Measurements from ENCODE around the gene RAB22A. TPM values are rescaled to one million over a fixed set of nuclear protein-coding genes. Genes with fewer than 3 reads are reported as not detected.

Gene RAB22A
- total RNA-seq, 6 experiments from 2014 or later = 20.4 to 26.0 (median 22.7) TPM

DNA sequence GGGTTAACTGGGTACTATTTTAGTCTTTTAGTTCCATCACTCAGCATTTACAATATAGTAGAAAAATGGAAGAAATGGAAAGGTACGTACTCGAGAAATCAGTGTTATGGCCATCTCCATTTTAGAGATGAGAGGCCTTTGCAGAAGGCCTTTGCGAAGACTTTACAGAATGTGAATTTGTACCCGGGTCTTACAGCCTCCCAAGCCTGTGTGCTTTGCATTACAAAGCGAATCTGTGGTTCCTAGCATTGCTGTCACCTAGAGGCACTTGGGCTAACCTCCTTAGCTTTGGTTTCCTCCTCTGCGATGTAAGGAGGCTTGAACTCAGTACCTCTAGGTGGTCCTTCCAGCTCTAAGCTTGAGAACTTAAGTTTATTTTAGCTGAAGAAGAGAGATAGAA, 90.4 kb downstream of the RAB22A start:
- TF ChIP-seq, protein P1, sequence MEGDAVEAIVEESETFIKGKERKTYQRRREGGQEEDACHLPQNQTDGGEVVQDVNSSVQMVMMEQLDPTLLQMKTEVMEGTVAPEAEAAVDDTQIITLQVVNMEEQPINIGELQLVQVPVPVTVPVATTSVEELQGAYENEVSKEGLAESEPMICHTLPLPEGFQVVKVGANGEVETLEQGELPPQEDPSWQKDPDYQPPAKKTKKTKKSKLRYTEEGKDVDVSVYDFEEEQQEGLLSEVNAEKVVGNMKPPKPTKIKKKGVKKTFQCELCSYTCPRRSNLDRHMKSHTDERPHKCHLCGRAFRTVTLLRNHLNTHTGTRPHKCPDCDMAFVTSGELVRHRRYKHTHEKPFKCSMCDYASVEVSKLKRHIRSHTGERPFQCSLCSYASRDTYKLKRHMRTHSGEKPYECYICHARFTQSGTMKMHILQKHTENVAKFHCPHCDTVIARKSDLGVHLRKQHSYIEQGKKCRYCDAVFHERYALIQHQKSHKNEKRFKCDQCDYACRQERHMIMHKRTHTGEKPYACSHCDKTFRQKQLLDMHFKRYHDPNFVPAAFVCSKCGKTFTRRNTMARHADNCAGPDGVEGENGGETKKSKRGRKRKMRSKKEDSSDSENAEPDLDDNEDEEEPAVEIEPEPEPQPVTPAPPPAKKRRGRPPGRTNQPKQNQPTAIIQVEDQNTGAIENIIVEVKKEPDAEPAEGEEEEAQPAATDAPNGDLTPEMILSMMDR (IDR thresholded peaks at IDR 0.05) = no peak
- DNase-seq = no peak
- Mint-ChIP-seq H3K4me3 (no peak overlapping the region), H3K9me3 (no peaks in the 10 kb centered on the region), H3K36me3 (ENCODE audit: low read depth) (peaks cover 20% of the 10 kb centered on the region; the same call in 1 of the 2 replicates), H3K4me1 (ENCODE audit: low read depth) (peaks cover 16% of the 10 kb centered on the region), H3K27ac (no peak overlapping the region), H3K27me3 (ENCODE audit: insufficient read depth) (peaks cover 2% of the 10 kb centered on the region; the same call in 1 of the 2 replicates)

DNA sequence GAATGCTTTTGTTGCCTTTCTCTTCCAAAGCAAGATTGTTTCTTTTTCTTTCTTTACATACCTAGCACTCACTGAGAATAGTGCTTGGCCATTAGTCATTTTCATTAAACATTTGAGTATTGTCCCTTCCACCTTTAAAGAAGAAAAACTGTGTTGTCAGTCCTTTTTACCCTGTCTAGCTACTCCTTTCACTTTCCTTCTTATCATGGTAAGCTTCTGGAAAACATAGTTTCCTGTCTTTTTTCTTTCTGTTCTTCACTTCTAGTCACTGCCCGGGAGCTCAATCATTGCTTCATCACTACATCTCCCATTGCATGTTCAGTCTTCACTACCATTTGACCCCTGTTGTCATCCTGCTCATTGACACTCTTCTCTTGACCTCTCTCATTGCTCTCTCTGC, 91.6 kb downstream of the RAB22A start:
- Mint-ChIP-seq H3K27ac (no peak overlapping the region), H3K27me3 (ENCODE audit: insufficient read depth) (peaks cover 2% of the 10 kb centered on the region; the same call in 1 of the 2 replicates), H3K4me3 (no peak overlapping the region), H3K36me3 (ENCODE audit: low read depth) (peaks cover 19% of the 10 kb centered on the region; the same call in 1 of the 2 replicates), H3K4me1 (ENCODE audit: low read depth) (peaks cover 14% of the 10 kb centered on the region), H3K9me3 (no peaks in the 10 kb centered on the region)
- no peak for DNase-seq
- TF ChIP-seq, protein P1 (IDR thresholded peaks at IDR 0.05) = no peak

DNA sequence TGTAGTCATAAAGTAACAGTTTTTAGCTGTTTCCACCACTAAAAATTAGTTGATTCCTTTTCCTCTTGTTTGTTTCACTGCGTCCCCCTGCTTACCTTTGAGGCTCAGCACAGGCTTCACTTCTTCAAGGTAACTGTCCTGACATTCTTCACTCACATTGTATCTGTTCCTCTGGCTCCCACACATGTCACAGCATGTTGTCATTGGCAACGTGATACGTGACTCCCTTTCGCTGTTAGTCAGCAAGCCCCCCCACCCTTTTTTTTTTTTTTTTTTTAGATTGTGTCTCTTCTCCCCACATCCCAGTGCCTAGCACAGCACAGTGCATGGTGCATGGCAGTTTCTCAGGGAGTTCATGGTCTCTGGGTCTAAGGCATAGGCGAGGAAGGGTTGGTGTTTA, 92.8 kb downstream of the RAB22A start:
- peaks cover 10% of the 10 kb centered on the region; the same call in 1 of the 2 replicates for H3K36me3 Mint-ChIP-seq (ENCODE audit: low read depth)

DNA sequence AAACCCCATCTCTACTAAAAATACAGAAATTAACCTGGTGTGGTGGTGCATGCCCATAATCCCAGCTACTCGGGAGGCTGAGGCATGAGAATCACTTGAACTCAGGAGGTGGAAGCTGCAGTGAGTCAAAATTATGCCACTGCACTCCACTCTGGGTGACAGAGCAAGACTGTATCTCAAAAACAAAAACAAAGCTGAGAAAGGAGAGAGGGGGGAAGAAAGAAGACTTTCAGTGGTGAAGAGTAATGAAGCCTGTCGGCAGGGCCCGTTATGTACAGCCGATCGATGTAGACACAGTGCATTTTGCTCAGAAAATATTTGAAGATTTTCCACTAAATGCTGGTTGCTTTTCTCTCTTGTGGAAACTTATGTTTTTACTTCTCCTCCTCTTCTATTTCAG, 93.3 kb downstream of the RAB22A start:
- Mint-ChIP-seq H3K27ac (no peak overlapping the region), H3K27me3 (ENCODE audit: insufficient read depth) (no peaks in the 10 kb centered on the region), H3K36me3 (ENCODE audit: low read depth) (peaks cover 9% of the 10 kb centered on the region; the same call in 1 of the 2 replicates), H3K9me3 (no peaks in the 10 kb centered on the region), H3K4me3 (no peak overlapping the region), H3K4me1 (ENCODE audit: low read depth) (peaks cover 8% of the 10 kb centered on the region)
- TF ChIP-seq, protein P1 (IDR thresholded peaks at IDR 0.05) = no peak
- DNase-seq = no peak

More for the DNA sequence above, 92.8 kb downstream of the RAB22A start:
- peaks cover 9% of the 10 kb centered on the region for H3K4me1 Mint-ChIP-seq (ENCODE audit: low read depth)
- no peak overlapping the region for H3K4me3 Mint-ChIP-seq
- no peak overlapping the region for H3K27ac Mint-ChIP-seq
- H3K9me3 Mint-ChIP-seq = no peaks in the 10 kb centered on the region
- DNase-seq = no peak
- no peaks in the 10 kb centered on the region for H3K27me3 Mint-ChIP-seq (ENCODE audit: insufficient read depth)
- TF ChIP-seq, protein P1 (IDR thresholded peaks at IDR 0.05) = no peak

DNA sequence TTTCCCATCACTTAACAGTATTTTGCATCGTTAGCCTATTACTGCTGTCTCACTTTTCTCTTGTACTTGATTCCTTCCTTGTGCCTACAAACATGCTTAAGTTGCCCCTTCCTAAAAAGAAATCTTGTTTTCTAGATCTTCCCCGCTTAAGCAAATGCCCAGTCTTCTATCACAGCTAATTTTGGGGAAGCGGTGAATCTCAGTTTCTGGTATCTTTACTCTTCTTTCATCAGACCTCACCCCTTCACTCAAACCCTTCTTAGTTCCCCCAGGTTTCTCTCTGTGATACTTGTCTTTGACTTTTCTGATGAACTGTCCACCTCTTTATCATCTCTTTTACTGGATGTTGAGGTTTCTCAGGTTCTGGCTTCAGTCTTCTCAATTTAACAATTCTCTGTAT, 93.8 kb downstream of the RAB22A start:
- H3K36me3 Mint-ChIP-seq (ENCODE audit: low read depth) = peaks cover 5% of the 10 kb centered on the region; the same call in 1 of the 2 replicates
- TF ChIP-seq, protein P1 (IDR thresholded peaks at IDR 0.05) = no peak
- no peak overlapping the region for H3K4me3 Mint-ChIP-seq
- H3K9me3 Mint-ChIP-seq = no peaks in the 10 kb centered on the region
- no peak overlapping the region for H3K27ac Mint-ChIP-seq
- no peak for DNase-seq
- H3K27me3 Mint-ChIP-seq (ENCODE audit: insufficient read depth) = no peaks in the 10 kb centered on the region
- H3K4me1 Mint-ChIP-seq (ENCODE audit: low read depth) = peaks cover 4% of the 10 kb centered on the region
